ENCODE results near the gene NT5C3B. TPM values are rescaled to one million over a fixed set of nuclear protein-coding genes. Genes with fewer than 3 reads are reported as not detected.
"Not testable (repeated sequence)": the region's sequence is repeated elsewhere in the genome, so short reads cannot be mapped to it uniquely, and the experiment has no call there.

NT5C3B gene
- total and polyA plus RNA-seq, 8 donors = 30.6 to 101 (median 88.6) TPM

GRCh38 chr17:41777574-41778188 lies 58.4 kb downstream of the NT5C3B start:
- DNase-seq (peak in 3 of 4 donors; percentile 77 to 89 (median 80)), ATAC-seq (peak; percentile 78)
- no peak for TF ChIP-seq CTCF (IDR thresholded peaks at IDR 0.05)
- Histone ChIP-seq H3K4me1 (peaks cover 47 to 90% of the 10 kb centered on the region in 2 donors), H3K9me3 (no peaks in the 10 kb centered on the region), H3K4me3 (no peak overlapping the region), H3K36me3 (no peaks in the 10 kb centered on the region), H3K27ac (peak overlapping the region; percentile 79 to 88), H3K27me3 (no peaks in the 10 kb centered on the region)
- intact Hi-C loops (cut with DNase I) = no loop called here

GRCh38 chr17:41777157-41777573 lies 58.9 kb downstream of the NT5C3B start:
- TF ChIP-seq CTCF (IDR thresholded peaks at IDR 0.05) = peak in 1 of 2 donors; percentile 9
- H3K4me3 ChIP-seq = no peak overlapping the region
- H3K36me3 ChIP-seq = no peaks in the 10 kb centered on the region
- H3K9me3 ChIP-seq = no peaks in the 10 kb centered on the region
- H3K4me1 ChIP-seq = peaks cover 47 to 90% of the 10 kb centered on the region in 2 donors
- H3K27me3 ChIP-seq = no peaks in the 10 kb centered on the region
- peak; percentile 15 for ATAC-seq
- H3K27ac ChIP-seq = peak overlapping the region; percentile 79 to 88
- intact Hi-C loops (cut with DNase I) = no loop called here
- peak in 1 of 4 donors; percentile 45 for DNase-seq

GRCh38 chr17:41776262-41776900 lies 59.7 kb downstream of the NT5C3B start:
- H3K36me3 ChIP-seq; H3K4me3 ChIP-seq; H3K27me3 ChIP-seq; intact Hi-C loops (cut with DNase I); ATAC-seq; H3K9me3 ChIP-seq; DNase-seq: not testable (repeated sequence)
- Histone ChIP-seq H3K4me1 (peaks cover 39 to 89% of the 10 kb centered on the region in 2 donors), H3K27ac (peak overlapping the region; percentile 51 to 79)

DNA sequence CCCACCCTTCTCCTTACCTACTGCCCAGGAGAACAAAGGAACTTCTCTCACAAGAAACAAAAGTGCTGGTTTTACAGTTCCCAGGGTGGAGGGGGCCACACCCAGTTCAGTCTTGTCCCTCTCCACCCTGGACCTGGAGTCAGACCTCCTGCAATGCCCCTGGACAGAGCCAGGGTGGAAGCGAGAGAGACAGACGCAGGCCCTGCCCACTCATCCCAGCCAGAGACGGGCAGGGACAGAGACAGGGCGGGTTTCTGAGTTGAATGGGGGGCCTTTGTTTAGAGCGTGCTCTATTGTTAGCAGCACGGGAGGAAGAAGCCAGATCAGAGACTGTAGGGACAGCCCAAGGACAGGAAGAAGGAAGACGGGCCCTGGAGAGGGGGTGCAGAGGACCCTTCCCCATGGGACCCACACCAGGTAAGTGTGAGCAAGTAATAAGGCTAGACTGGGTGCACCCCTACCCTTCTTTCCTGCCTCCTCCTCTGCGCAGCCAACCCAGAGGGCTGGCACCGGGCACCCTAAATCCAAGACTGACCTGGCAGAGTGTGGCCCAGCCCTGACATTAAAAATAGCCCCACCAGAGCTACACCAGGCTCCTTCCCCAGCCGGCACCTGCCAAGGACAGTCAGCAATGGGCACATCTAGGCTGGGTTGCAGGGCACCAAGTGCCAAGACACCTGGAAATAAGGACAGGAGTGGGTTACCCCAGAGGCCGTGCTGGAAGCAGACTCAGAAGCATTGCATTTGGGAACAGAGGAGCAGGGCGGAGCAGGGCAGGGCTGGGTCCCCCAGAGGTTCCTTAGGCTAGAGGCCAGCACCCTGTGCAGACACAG lies 60.4 kb downstream of the NT5C3B start:
- intact Hi-C loops (cut with DNase I) = no loop called here
- Histone ChIP-seq H3K4me1 (peaks cover 38 to 85% of the 10 kb centered on the region in 2 donors), H3K4me3 (no peak overlapping the region), H3K36me3 (peaks cover 0 to 13% of the 10 kb centered on the region in 2 donors), H3K9me3 (no peaks in the 10 kb centered on the region), H3K27me3 (no peaks in the 10 kb centered on the region), H3K27ac (peak overlapping the region; percentile 51 to 79)
- no peak for TF ChIP-seq CTCF (IDR thresholded peaks at IDR 0.05)
- ATAC-seq (no peak), DNase-seq (no peak)

Other genes with a start within 250 kb of the NT5C3B start
- gene KRT14, start 249.3 kb downstream of the NT5C3B start, total RNA-seq = 1 to 10 TPM in 1 of 2 donors, not detected in 1; 1.5 TPM
- 1 to 10 TPM in 4 of 6 donors, under 1 TPM in 2; 0.35 to 2.0 (median 1.2) TPM for gene KRT14, start 249.3 kb downstream of the NT5C3B start, polyA plus RNA-seq (ENCODE audit: insufficient read length in 6 of 6)
- gene KRT16, start 223.5 kb downstream of the NT5C3B start, total RNA-seq = 1 to 10 TPM in 1 of 2 donors, under 1 TPM in 1; 0.65 to 1.0 TPM
- gene KRT16, start 223.5 kb downstream of the NT5C3B start, polyA plus RNA-seq (ENCODE audit: insufficient read length in 6 of 6) = not detected
- gene KRT17, start 211.7 kb downstream of the NT5C3B start, total RNA-seq = 10 to 100 TPM; 14.2 to 85.6 TPM
- gene KRT17, start 211.7 kb downstream of the NT5C3B start, polyA plus RNA-seq (ENCODE audit: insufficient read length in 6 of 6) = 10 to 100 TPM in 1 of 6 donors, 1 to 10 TPM in 5; 4.1 to 28.1 (median 5.0) TPM
- gene EIF1, start 147.3 kb downstream of the NT5C3B start, total RNA-seq = 100 to 1,000 TPM; 728 to 773 TPM
- gene EIF1, start 147.3 kb downstream of the NT5C3B start, polyA plus RNA-seq (ENCODE audit: insufficient read length in 6 of 6) = 100 to 1,000 TPM; 697 to 782 (median 720) TPM
- not detected for gene GAST, start 123.9 kb downstream of the NT5C3B start, total RNA-seq
- gene GAST, start 123.9 kb downstream of the NT5C3B start, polyA plus RNA-seq (ENCODE audit: insufficient read length in 6 of 6) = not detected
- under 1 TPM; 0.16 to 0.32 TPM for gene HAP1, start 101.6 kb downstream of the NT5C3B start, total RNA-seq
- under 1 TPM; 0.40 to 0.90 (median 0.71) TPM for gene HAP1, start 101.6 kb downstream of the NT5C3B start, polyA plus RNA-seq (ENCODE audit: insufficient read length in 6 of 6)
- gene JUP, start 49.5 kb downstream of the NT5C3B start, total RNA-seq = 100 to 1,000 TPM in 1 of 2 donors, 10 to 100 TPM in 1; 94.2 to 148 TPM
- 100 to 1,000 TPM in 5 of 6 donors, 10 to 100 TPM in 1; 97.9 to 125 (median 119) TPM for gene JUP, start 49.5 kb downstream of the NT5C3B start, polyA plus RNA-seq (ENCODE audit: insufficient read length in 6 of 6)
- gene P3H4, start 24.3 kb downstream of the NT5C3B start, total RNA-seq = 10 to 100 TPM; 19.1 to 27.8 TPM
- 10 to 100 TPM; 28.5 to 47.1 (median 32.8) TPM for gene P3H4, start 24.3 kb downstream of the NT5C3B start, polyA plus RNA-seq (ENCODE audit: insufficient read length in 6 of 6)
- 100 to 1,000 TPM in 1 of 2 donors, 10 to 100 TPM in 1; 82.1 to 129 TPM for gene FKBP10, start 23.2 kb downstream of the NT5C3B start, total RNA-seq
- 100 to 1,000 TPM; 130 to 169 (median 146) TPM for gene FKBP10, start 23.2 kb downstream of the NT5C3B start, polyA plus RNA-seq (ENCODE audit: insufficient read length in 6 of 6)
- not detected for gene KLHL10, start 1.6 kb upstream of the NT5C3B start, total RNA-seq
- under 1 TPM; 0.06 to 0.43 (median 0.23) TPM for gene KLHL10, start 1.6 kb upstream of the NT5C3B start, polyA plus RNA-seq (ENCODE audit: insufficient read length in 6 of 6)
- 10 to 100 TPM; 11.0 to 13.3 TPM for gene KLHL11, start 29.2 kb upstream of the NT5C3B start, total RNA-seq
- 1 to 10 TPM; 8.7 to 9.9 (median 9.9) TPM for gene KLHL11, start 29.2 kb upstream of the NT5C3B start, polyA plus RNA-seq (ENCODE audit: insufficient read length in 6 of 6)
- 100 to 1,000 TPM; 129 to 204 TPM for gene ACLY, start 82.7 kb upstream of the NT5C3B start, total RNA-seq
- gene ACLY, start 82.7 kb upstream of the NT5C3B start, polyA plus RNA-seq (ENCODE audit: insufficient read length in 6 of 6) = 100 to 1,000 TPM in 1 of 6 donors, 10 to 100 TPM in 5; 73.0 to 101 (median 81.8) TPM
- 1 to 10 TPM in 1 of 2 donors, under 1 TPM in 1; 0.73 to 3.2 TPM for gene ODAD4, start 94.4 kb upstream of the NT5C3B start, total RNA-seq
- gene ODAD4, start 94.4 kb upstream of the NT5C3B start, polyA plus RNA-seq (ENCODE audit: insufficient read length in 6 of 6) = 1 to 10 TPM; 4.4 to 7.8 (median 6.7) TPM
- gene CNP, start 130.6 kb upstream of the NT5C3B start, total RNA-seq = 10 to 100 TPM; 61.5 to 64.9 TPM
- 10 to 100 TPM; 53.4 to 75.4 (median 62.6) TPM for gene CNP, start 130.6 kb upstream of the NT5C3B start, polyA plus RNA-seq (ENCODE audit: insufficient read length in 6 of 6)
- 10 to 100 TPM; 62.1 to 82.0 TPM for gene DNAJC7, start 181.2 kb upstream of the NT5C3B start, total RNA-seq
- 100 to 1,000 TPM; 131 to 161 (median 141) TPM for gene DNAJC7, start 181.2 kb upstream of the NT5C3B start, polyA plus RNA-seq (ENCODE audit: insufficient read length in 6 of 6)
- gene NKIRAS2, start 183.9 kb upstream of the NT5C3B start, total RNA-seq = 10 to 100 TPM; 29.6 to 32.3 TPM
- 10 to 100 TPM; 43.0 to 50.1 (median 46.9) TPM for gene NKIRAS2, start 183.9 kb upstream of the NT5C3B start, polyA plus RNA-seq (ENCODE audit: insufficient read length in 6 of 6)
- 1 to 10 TPM in 1 of 2 donors, under 1 TPM in 1; 0.58 to 1.2 TPM for gene C17orf113, start 214.4 kb upstream of the NT5C3B start, total RNA-seq
- gene C17orf113, start 214.4 kb upstream of the NT5C3B start, polyA plus RNA-seq (ENCODE audit: insufficient read length in 6 of 6) = 1 to 10 TPM; 3.5 to 5.2 (median 4.5) TPM

Measured in left lung (tissue), 10 donors.